Peyer's patch (tissue), 4 donors: ENCODE measurements around the gene LRP11.

Source experiments
- POLR2A ChIP-seq, 2 donors: fragments of 450-650 bp; IDR thresholded peaks; one replicate each; pipeline ENCODE4 v1.5.1; 2017; ENCODE audit warnings: antibody characterized with exemption in 2 of 2, mild to moderate bottlenecking in 2 of 2, moderate library complexity in 2 of 2
- TF ChIP-seq, protein P1 (sequence below), 6 experiments: fragments of 450-650 bp in 4 of 6; fragments of 200-600 bp in 2 of 6; sonication (generic) in 1 of 6; IDR thresholded peaks; one replicate each; pipeline ENCODE4 v1.5.1; 2017 to 2019; ENCODE audit warnings: antibody characterized with exemption in 6 of 6, mild to moderate bottlenecking in 3 of 6, moderate library complexity in 1 of 6

- TF ChIP-seq, protein P1, sequence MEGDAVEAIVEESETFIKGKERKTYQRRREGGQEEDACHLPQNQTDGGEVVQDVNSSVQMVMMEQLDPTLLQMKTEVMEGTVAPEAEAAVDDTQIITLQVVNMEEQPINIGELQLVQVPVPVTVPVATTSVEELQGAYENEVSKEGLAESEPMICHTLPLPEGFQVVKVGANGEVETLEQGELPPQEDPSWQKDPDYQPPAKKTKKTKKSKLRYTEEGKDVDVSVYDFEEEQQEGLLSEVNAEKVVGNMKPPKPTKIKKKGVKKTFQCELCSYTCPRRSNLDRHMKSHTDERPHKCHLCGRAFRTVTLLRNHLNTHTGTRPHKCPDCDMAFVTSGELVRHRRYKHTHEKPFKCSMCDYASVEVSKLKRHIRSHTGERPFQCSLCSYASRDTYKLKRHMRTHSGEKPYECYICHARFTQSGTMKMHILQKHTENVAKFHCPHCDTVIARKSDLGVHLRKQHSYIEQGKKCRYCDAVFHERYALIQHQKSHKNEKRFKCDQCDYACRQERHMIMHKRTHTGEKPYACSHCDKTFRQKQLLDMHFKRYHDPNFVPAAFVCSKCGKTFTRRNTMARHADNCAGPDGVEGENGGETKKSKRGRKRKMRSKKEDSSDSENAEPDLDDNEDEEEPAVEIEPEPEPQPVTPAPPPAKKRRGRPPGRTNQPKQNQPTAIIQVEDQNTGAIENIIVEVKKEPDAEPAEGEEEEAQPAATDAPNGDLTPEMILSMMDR (IDR thresholded peaks at IDR 0.05) = no peak
- TF ChIP-seq POLR2A (IDR thresholded peaks at IDR 0.05) = no peak
Measured at GRCh38 chr6:149897855-149898744, 33.9 kb upstream of the LRP11 start, which contains the start of gene RAET1E.
